CD14-positive monocyte (primary cell): Measurements from ENCODE around the gene SLC28A1. TPM values are rescaled to one million over a fixed set of nuclear protein-coding genes. Genes with fewer than 3 reads are reported as not detected.

ENCODE experiments used
- DNase-seq, 3 donors: peaks; one replicate each; pipeline ENCODE4 v3.0.0-alpha.2; 2011 to 2022
- H2AFZ ChIP-seq: 2 replicates; pipeline ENCODE4 v1.6.0; 2012; ENCODE audit warnings: mild to moderate bottlenecking, low read depth, low read length, inconsistent platforms; ENCODE audit not compliant: insufficient read depth, poor library complexity, severe bottlenecking
- H3K27ac ChIP-seq, 2 donors: 1 replicate in 1 of 2; 2 replicates in 1 of 2; pipeline ENCODE4 v1.5.1; 2012 to 2013; ENCODE audit warnings: low read length in 2 of 2, control low read depth in 1 of 2, inconsistent platforms in 1 of 2, low read depth in 1 of 2, mild to moderate bottlenecking in 1 of 2
- H3K27me3 ChIP-seq, 2 donors: one replicate each; pipeline versions ENCODE4 v1.6.0 to v1.6.1; 2011 to 2013; ENCODE audit warnings: low read length in 2 of 2; ENCODE audit not compliant: control insufficient read depth in 2 of 2, insufficient read depth in 2 of 2
- H3K36me3 ChIP-seq, 2 donors: replicated peaks in 1 of 2; 1 replicate in 1 of 2; 2 replicates in 1 of 2; pipeline versions ENCODE4 v1.5.1 to v1.6.1; 2012 to 2013; ENCODE audit warnings: low read length in 2 of 2, control low read depth in 1 of 2, inconsistent platforms in 1 of 2, mild to moderate bottlenecking in 1 of 2; ENCODE audit not compliant: insufficient read depth in 2 of 2, control insufficient read depth in 1 of 2
- H3K4me1 ChIP-seq, 2 donors: 1 replicate in 1 of 2; 2 replicates in 1 of 2; pipeline versions ENCODE4 v1.5.1 to v1.6.1; 2012 to 2013; ENCODE audit warnings: low read length in 2 of 2, control low read depth in 1 of 2, inconsistent platforms in 1 of 2, mild to moderate bottlenecking in 1 of 2, moderate library complexity in 1 of 2; ENCODE audit not compliant: insufficient read depth in 2 of 2, control insufficient read depth in 1 of 2
- H3K4me2 ChIP-seq: replicated peaks from 2 replicates; pipeline ENCODE3; 2012; ENCODE audit warnings: low read length, moderate library complexity, mild to moderate bottlenecking; ENCODE audit not compliant: poor library complexity, severe bottlenecking; ENCODE audit errors: extremely low read depth
- H3K4me3 ChIP-seq, 3 experiments: fragments of 200-600 bp in 1 of 3; sonication (generic) in 1 of 3; replicated peaks in 1 of 3; 1 replicate in 2 of 3; 2 replicates in 1 of 3; pipeline ENCODE4 v1.5.1; 2011 to 2013; ENCODE audit warnings: low read length in 3 of 3, mild to moderate bottlenecking in 3 of 3, control low read depth in 2 of 3, low read depth in 2 of 3, inconsistent platforms in 1 of 3, moderate library complexity in 1 of 3
- H3K79me2 ChIP-seq: 2 replicates; pipeline ENCODE4 v1.6.0; 2012; ENCODE audit warnings: mild to moderate bottlenecking, control low read depth, inconsistent platforms, low read length, moderate library complexity; ENCODE audit not compliant: insufficient read depth
- H3K9ac ChIP-seq: 2 replicates; pipeline ENCODE4 v1.6.0; 2017; ENCODE audit warnings: low read length, mild to moderate bottlenecking; ENCODE audit not compliant: insufficient read depth, poor library complexity, severe bottlenecking
- H3K9me3 ChIP-seq, 2 donors: replicated peaks in 1 of 2; 1 replicate in 1 of 2; 2 replicates in 1 of 2; pipeline versions ENCODE4 v1.5.1 to v1.6.1; 2012 to 2013; ENCODE audit warnings: low read length in 2 of 2, control low read depth in 1 of 2; ENCODE audit not compliant: control insufficient read depth in 1 of 2, insufficient read depth in 1 of 2
- H4K20me1 ChIP-seq: 2 replicates; pipeline ENCODE4 v1.6.0; 2012; ENCODE audit warnings: mild to moderate bottlenecking, low read length, control low read depth, moderate library complexity; ENCODE audit not compliant: insufficient read depth
- H3K27ac Mint-ChIP-seq, 7 donors: one replicate each; pipeline ENCODE4 v1.8.0; 2020; ENCODE audit warnings: mild to moderate bottlenecking in 7 of 7, mixed read lengths in 7 of 7, moderate library complexity in 6 of 7, inconsistent platforms in 2 of 7
- H3K27me3 Mint-ChIP-seq, 3 donors: one replicate each; pipeline ENCODE4 v1.8.0; 2021 to 2022; ENCODE audit warnings: low read depth in 3 of 3, mild to moderate bottlenecking in 3 of 3, mixed read lengths in 3 of 3, moderate library complexity in 3 of 3, inconsistent platforms in 1 of 3
- H3K36me3 Mint-ChIP-seq, 2 donors: one replicate each; pipeline ENCODE4 v1.8.0; 2020; ENCODE audit warnings: mixed read lengths in 2 of 2, inconsistent platforms in 1 of 2, mild to moderate bottlenecking in 1 of 2
- H3K4me1 Mint-ChIP-seq: one replicate; pipeline ENCODE4 v1.8.0; 2020; ENCODE audit warnings: mild to moderate bottlenecking, mixed read lengths
- H3K4me3 Mint-ChIP-seq, 2 donors: one replicate each; pipeline ENCODE4 v1.8.0; 2020; ENCODE audit warnings: mild to moderate bottlenecking in 2 of 2, mixed read lengths in 2 of 2, moderate library complexity in 1 of 2
- H3K9me3 Mint-ChIP-seq, 7 donors: one replicate each; pipeline ENCODE4 v1.8.0; 2020 to 2022; ENCODE audit warnings: mixed read lengths in 7 of 7, mild to moderate bottlenecking in 6 of 7, moderate library complexity in 6 of 7, inconsistent platforms in 2 of 7
- WGBS: methylation state at CpG from one replicate; pipeline ENCODE4 v1.1.5; 2013; ENCODE audit warnings: missing lambda C conversion rate; ENCODE audit not compliant: insufficient coverage; 5-methylcytosine and 5-hydroxymethylcytosine counted together
- intact Hi-C, 2 donors: fragments of 100-400 bp; cut with micrococcal nuclease; formaldehyde crosslinking; loops; one replicate each; pipeline versions ENCODE4 v1.15.0 to v1.15.1; 2023
- polyA plus RNA-seq, 3 donors: library from polyadenylated mRNA; depleted of rRNA in 1 of 3; unstranded in 2 of 3; stranded (reverse) in 1 of 3; fragments of 300-500 nt in 2 of 3; fragments of >200 nt in 1 of 3; fragmentation: Illumina TruSeq in 2 of 3; gene quantifications; 1 replicate in 2 of 3; 2 replicates in 1 of 3; pipeline ENCODE4 v1.2.3, GENCODE V29; 2012 to 2021
- TF ChIP-seq, protein P1 (sequence below): fragments of 200-600 bp; IDR thresholded peaks from one replicate; pipeline ENCODE4 v1.8.0; 2022; ENCODE audit warnings: antibody characterized with exemption, mild to moderate bottlenecking

Gene SLC28A1
- polyA plus RNA-seq, 3 donors = not detected

DNA sequence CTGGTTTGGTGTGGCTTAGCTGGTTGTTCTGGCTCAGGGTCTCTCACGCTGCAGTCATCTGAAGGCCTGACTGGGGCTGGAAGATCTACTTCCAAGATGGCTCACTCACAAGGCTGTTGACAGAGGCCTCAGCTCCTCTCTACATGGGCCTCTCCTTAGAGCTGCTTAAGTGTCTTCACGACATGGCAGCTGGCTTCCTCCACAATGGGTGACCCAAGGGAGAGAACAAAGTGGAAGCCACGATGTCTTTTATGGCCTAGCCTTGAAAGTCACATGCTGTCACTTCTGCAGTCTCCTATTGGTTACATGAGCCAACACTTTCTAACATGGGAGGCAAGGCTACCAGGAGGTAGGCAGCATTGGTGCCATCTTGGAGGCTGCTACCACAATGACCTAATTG is 83.8 kb downstream of the SLC28A1 start:
- no peak overlapping the region for H2AFZ ChIP-seq
- H3K4me1 ChIP-seq = peaks cover 5% of the 10 kb centered on the region in 2 donors
- no peak overlapping the region for H3K27ac ChIP-seq
- H3K4me3 ChIP-seq = no peak overlapping the region
- Mint-ChIP-seq H3K27ac (peak overlapping the region in 1 of 7 donors; percentile 49), H3K4me1 (peaks cover 7% of the 10 kb centered on the region), H3K4me3 (no peak overlapping the region), H3K27me3 (peaks cover 2 to 6% (median 4%) of the 10 kb centered on the region in 3 donors), H3K9me3 (peaks cover 11 to 32% (median 26%) of the 10 kb centered on the region in 7 donors), H3K36me3 (no peaks in the 10 kb centered on the region)
- no peaks in the 10 kb centered on the region for H3K79me2 ChIP-seq
- intact Hi-C loops = no loop called here
- H3K27me3 ChIP-seq = no peaks in the 10 kb centered on the region
- no peak overlapping the region for H3K4me2 ChIP-seq
- WGBS = 94% methylated on average over 3 of the region's 3 CpGs
- no peak overlapping the region for H3K9ac ChIP-seq
- TF ChIP-seq, protein P1, sequence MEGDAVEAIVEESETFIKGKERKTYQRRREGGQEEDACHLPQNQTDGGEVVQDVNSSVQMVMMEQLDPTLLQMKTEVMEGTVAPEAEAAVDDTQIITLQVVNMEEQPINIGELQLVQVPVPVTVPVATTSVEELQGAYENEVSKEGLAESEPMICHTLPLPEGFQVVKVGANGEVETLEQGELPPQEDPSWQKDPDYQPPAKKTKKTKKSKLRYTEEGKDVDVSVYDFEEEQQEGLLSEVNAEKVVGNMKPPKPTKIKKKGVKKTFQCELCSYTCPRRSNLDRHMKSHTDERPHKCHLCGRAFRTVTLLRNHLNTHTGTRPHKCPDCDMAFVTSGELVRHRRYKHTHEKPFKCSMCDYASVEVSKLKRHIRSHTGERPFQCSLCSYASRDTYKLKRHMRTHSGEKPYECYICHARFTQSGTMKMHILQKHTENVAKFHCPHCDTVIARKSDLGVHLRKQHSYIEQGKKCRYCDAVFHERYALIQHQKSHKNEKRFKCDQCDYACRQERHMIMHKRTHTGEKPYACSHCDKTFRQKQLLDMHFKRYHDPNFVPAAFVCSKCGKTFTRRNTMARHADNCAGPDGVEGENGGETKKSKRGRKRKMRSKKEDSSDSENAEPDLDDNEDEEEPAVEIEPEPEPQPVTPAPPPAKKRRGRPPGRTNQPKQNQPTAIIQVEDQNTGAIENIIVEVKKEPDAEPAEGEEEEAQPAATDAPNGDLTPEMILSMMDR = no peak
- H4K20me1 ChIP-seq = no peaks in the 10 kb centered on the region
- peaks cover 13 to 25% of the 10 kb centered on the region in 2 donors for H3K9me3 ChIP-seq
- H3K36me3 ChIP-seq = no peaks in the 10 kb centered on the region
- DNase-seq = no peak

DNA sequence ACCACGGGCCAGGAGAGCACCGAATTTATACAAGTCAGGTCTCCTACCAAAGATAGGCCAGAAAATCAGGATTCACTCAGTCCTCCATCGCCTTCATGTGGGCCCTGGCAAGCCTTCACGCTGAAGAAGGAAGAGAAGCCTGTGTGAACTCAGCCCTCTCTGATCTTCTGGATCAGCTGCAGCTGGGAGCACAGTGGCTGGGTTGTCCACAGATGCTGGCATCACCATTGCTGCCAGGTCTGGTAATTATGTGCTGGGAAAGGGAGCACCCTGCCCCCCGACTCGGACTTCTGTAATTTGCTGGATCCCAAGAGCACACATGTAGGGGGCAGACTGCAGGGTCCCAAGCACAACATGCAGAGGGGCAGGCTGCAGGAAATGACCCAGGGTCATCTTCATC is 84.8 kb downstream of the SLC28A1 start:
- Histone ChIP-seq H3K4me3 (no peak overlapping the region), H3K4me2 (no peak overlapping the region), H3K27ac (no peak overlapping the region), H3K4me1 (peaks cover 5% of the 10 kb centered on the region in 2 donors), H3K9me3 (peaks cover 13 to 23% of the 10 kb centered on the region in 2 donors), H3K79me2 (no peaks in the 10 kb centered on the region), H2AFZ (no peak overlapping the region), H3K27me3 (no peaks in the 10 kb centered on the region), H3K9ac (no peak overlapping the region), H4K20me1 (no peaks in the 10 kb centered on the region), H3K36me3 (no peaks in the 10 kb centered on the region)
- H3K27me3 Mint-ChIP-seq = peaks cover 2 to 6% (median 4%) of the 10 kb centered on the region in 3 donors
- peaks cover 6 to 28% (median 21%) of the 10 kb centered on the region in 7 donors for H3K9me3 Mint-ChIP-seq
- intact Hi-C loops = no loop called here
- WGBS = 100% methylated on average over 4 of the region's 6 CpGs
- no peaks in the 10 kb centered on the region for H3K36me3 Mint-ChIP-seq
- no peak overlapping the region for H3K4me3 Mint-ChIP-seq
- TF ChIP-seq, protein P1 = no peak
- peaks cover 7% of the 10 kb centered on the region for H3K4me1 Mint-ChIP-seq
- peak overlapping the region in 1 of 7 donors; percentile 25 for H3K27ac Mint-ChIP-seq
- no peak for DNase-seq
